Nephron progenitor cell (in vitro differentiated cells): ENCODE results near the gene TRIM31.

Experiments used
- DNase-seq: peaks from one replicate; pipeline ENCODE4 v3.0.0; 2021
- H3K27ac Mint-ChIP-seq: 2 replicates; pipeline ENCODE4 v1.8.0; 2021; ENCODE audit warnings: mild to moderate bottlenecking, moderate library complexity, mixed read lengths
- H3K27me3 Mint-ChIP-seq: 2 replicates; pipeline ENCODE4 v1.8.0; 2021; ENCODE audit warnings: mild to moderate bottlenecking, low read depth, mixed read lengths; ENCODE audit not compliant: poor library complexity
- H3K36me3 Mint-ChIP-seq: 2 replicates; pipeline ENCODE4 v1.8.0; 2021; ENCODE audit warnings: low read depth, mixed read lengths
- H3K4me1 Mint-ChIP-seq: 2 replicates; pipeline ENCODE4 v1.8.0; 2021; ENCODE audit warnings: mixed read lengths
- H3K4me3 Mint-ChIP-seq: 2 replicates; pipeline ENCODE4 v1.8.0; 2021; ENCODE audit warnings: mild to moderate bottlenecking, moderate library complexity, mixed read lengths
- H3K9me3 Mint-ChIP-seq: 2 replicates; pipeline ENCODE4 v1.8.0; 2021; ENCODE audit warnings: mild to moderate bottlenecking, moderate library complexity, mixed read lengths
- TF ChIP-seq, protein P1 (sequence below): fragments of 200-600 bp; sonication (generic); IDR thresholded peaks from 2 replicates; pipeline ENCODE4 v1.5.0; 2021; ENCODE audit warnings: antibody characterized with exemption

TRIM31 gene

DNA sequence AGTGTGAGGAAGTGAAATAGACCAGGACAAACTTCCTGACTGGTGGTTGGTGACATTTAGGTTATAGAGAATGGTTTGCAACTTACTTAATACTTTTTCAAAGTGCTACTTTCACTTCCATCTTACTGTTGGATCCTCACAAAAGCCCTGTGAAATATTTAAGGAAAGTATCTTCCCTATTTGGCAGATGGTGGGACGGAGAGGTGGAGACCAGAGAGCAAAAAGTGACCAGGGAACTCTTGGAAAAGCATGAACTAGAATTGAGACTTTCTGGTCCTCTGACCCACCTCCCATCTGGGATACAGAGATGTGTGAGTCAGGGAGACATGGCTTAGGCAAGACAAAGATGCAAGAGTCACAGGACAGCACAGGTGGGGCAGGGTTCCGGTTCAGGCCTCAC is 45.1 kb upstream of the TRIM31 start:
- Mint-ChIP-seq H3K36me3 (no peaks in the 10 kb centered on the region), H3K4me3 (no peak overlapping the region), H3K27me3 (peaks cover 41% of the 10 kb centered on the region), H3K27ac (no peak overlapping the region), H3K9me3 (no peaks in the 10 kb centered on the region), H3K4me1 (peaks cover 4% of the 10 kb centered on the region)
- DNase-seq, result no peak
- TF ChIP-seq, protein P1, sequence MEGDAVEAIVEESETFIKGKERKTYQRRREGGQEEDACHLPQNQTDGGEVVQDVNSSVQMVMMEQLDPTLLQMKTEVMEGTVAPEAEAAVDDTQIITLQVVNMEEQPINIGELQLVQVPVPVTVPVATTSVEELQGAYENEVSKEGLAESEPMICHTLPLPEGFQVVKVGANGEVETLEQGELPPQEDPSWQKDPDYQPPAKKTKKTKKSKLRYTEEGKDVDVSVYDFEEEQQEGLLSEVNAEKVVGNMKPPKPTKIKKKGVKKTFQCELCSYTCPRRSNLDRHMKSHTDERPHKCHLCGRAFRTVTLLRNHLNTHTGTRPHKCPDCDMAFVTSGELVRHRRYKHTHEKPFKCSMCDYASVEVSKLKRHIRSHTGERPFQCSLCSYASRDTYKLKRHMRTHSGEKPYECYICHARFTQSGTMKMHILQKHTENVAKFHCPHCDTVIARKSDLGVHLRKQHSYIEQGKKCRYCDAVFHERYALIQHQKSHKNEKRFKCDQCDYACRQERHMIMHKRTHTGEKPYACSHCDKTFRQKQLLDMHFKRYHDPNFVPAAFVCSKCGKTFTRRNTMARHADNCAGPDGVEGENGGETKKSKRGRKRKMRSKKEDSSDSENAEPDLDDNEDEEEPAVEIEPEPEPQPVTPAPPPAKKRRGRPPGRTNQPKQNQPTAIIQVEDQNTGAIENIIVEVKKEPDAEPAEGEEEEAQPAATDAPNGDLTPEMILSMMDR, result no peak

DNA sequence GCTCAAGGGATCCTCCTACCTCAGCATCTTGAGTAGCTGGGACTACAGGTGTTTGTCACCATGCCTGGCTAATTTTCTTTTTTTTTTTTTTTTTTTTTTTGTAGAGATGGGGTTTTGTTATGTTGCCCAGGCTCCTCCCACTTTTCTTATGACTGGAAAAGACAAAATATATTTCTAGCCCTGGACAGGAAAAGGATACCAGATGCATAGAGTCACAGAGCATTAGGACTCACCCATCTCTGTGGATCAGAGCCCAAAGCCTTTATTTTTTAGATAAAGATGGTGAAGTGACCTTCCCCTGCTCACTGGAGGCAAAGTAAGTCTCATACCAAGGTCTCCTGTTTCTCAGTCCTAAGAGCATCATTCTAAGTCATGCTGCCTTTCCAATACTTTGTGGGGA is 44.7 kb upstream of the TRIM31 start:
- Mint-ChIP-seq H3K9me3 (no peaks in the 10 kb centered on the region), H3K27ac (no peak overlapping the region), H3K27me3 (peaks cover 41% of the 10 kb centered on the region), H3K4me3 (no peak overlapping the region), H3K4me1 (peaks cover 4% of the 10 kb centered on the region), H3K36me3 (no peaks in the 10 kb centered on the region)
- TF ChIP-seq, protein P1, result no peak
- DNase-seq, result no peak

DNA sequence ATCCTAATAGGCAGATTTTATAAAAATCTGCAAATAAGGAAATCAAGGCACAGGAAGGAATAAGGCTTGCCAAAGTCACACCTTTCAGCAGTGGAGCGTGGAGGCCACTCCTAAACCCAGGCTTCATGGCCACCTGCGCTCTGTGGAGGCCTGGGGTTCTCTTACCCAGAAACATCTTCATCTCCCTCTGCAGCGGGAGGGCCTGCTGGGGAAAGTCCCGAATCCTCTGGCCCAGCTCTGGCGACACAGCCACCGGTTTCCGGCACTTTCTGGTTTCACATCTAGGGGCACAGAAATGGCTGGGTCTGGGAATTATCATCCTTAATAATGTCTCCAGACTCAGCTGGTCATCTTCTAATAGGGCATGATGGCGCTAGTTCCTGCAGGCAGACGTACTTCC is 43.9 kb upstream of the TRIM31 start:
- H3K4me3 Mint-ChIP-seq, result no peak overlapping the region
- peaks cover 4% of the 10 kb centered on the region for H3K4me1 Mint-ChIP-seq
- no peaks in the 10 kb centered on the region for H3K9me3 Mint-ChIP-seq
- peaks cover 41% of the 10 kb centered on the region for H3K27me3 Mint-ChIP-seq
- H3K27ac Mint-ChIP-seq, result no peak overlapping the region
- DNase-seq, result no peak
- TF ChIP-seq, protein P1, result no peak
- H3K36me3 Mint-ChIP-seq, result no peaks in the 10 kb centered on the region

DNA sequence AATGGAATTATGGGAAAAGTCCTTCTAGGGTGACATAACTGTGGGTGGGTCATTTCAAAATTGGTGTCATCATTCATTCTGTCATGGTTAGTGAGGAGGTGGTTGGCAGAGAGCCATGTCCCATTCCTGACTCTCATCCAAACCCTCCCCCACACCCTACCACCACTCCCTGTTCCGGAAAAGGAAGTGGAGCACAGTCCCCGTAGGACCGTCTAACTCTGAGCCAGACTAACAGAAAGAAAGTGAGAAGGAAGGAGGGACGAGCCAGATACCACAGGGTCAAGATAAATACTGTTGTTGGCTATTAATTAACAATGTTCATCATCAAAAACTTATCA is 43.3 kb upstream of the TRIM31 start:
- Mint-ChIP-seq H3K36me3 (no peaks in the 10 kb centered on the region), H3K4me1 (peaks cover 4% of the 10 kb centered on the region), H3K27me3 (peaks cover 43% of the 10 kb centered on the region), H3K4me3 (no peak overlapping the region), H3K9me3 (no peaks in the 10 kb centered on the region), H3K27ac (no peak overlapping the region)
- no peak for DNase-seq
- TF ChIP-seq, protein P1, result no peak

DNA sequence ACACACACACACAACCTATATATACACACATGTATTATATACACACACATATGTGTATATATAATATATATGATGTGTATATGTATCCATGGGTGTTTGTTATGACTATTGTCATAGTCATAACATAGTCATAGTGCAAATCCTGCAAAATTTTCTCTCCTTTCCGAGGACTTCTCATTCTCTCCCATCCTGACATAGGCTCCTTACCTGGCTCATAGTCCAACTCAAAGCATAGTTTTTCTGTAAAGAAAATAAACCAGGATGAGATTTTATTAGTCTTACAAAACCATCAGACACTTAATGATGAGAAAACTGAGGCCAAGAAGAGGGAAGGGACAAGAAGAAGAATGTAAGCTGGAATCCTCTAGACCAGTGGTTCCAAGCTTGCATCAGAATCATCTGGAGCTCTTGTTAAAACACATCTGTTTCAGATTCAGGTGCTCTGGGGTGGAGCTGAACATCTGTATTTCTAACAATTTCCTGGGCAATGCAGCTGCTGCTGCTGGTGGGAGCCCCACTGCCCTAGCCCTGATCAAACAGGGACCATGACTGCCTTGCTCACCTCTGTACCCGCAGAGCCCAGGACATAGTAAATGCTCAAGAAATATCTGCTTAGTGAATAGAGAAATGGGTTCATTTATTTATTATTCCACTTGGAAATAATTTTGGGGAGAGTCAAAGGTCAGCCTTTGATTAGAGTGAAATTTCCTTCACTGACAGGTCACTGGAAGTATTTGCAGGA is 42.8 kb upstream of the TRIM31 start:
- Mint-ChIP-seq H3K9me3 (no peaks in the 10 kb centered on the region), H3K4me3 (no peak overlapping the region), H3K4me1 (peaks cover 4% of the 10 kb centered on the region), H3K27me3 (peaks cover 48% of the 10 kb centered on the region), H3K36me3 (no peaks in the 10 kb centered on the region), H3K27ac (no peak overlapping the region)
- TF ChIP-seq, protein P1, result no peak
- DNase-seq, result no peak
